GM21619 (cell line): Measurements from ENCODE around the gene ST3GAL3.

ENCODE experiments used
- ATAC-seq: cut with Tn5 transposase; IDR thresholded peaks from one replicate; pipeline ENCODE4 v1.9.1; 2021; ENCODE audit not compliant: unreplicated experiment

ST3GAL3 gene

DNA sequence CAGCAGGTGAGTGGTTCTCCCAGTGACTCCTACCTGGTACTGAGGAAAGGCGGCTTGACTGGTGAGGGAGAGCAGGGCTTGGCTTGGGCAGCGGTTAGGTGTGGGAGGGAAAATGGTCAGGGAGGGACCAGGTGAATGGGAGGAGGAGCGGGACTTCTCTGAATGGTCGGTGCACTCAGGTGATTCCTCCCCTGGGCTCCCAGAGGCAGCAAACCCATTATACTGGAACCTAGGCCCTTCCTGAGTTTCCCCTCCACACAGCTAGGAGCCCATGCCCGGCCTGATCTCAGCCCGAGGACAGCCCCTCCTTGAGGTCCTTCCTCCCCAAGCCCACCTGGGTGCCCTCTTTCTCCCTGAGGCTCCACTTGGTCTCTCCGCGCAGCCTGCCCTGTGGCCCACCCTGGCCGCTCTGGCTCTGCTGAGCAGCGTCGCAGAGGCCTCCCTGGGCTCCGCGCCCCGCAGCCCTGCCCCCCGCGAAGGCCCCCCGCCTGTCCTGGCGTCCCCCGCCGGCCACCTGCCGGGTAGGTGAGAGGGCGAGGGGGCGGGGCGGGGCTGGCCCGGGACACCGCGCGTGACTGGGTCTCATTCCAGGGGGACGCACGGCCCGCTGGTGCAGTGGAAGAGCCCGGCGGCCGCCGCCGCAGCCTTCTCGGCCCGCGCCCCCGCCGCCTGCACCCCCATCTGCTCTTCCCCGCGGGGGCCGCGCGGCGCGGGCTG is 228.5 kb downstream of the ST3GAL3 start:
- no peak for ATAC-seq

GRCh38 chr1:43936431-43937151 is 229.3 kb downstream of the ST3GAL3 start:
- ATAC-seq, result no peak

DNA sequence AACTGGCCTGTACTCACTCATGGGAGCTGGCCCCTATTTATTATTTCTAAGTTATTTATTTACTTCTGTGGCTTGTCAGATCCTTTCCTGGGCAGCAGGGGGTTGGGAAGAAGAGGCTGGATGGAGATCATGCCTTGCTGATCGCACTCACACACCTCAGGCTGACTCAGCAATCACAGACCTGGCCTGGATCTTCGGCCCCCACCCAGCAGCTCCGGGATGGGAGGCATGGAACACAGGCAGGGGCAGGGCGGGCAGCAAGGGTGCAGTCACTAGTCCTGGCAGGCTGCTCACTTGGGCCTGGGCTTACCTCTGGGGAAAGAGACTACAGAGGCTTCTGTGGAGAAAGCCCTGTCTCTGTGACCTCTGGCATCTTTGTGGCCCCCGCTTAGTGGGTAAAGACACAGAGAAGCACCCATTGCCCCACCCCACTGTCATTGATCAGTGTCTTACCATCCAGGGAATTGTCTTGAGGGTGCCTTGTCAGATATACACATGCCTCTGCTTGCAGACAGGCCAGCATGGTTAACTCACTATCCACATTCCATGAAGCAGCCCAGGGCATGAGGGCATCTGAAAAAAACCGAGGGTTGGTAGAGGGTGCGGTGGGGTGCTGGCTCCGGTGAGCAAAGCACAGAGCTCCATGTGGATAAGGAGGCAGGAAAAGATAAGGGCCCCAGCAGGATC is 230.0 kb downstream of the ST3GAL3 start:
- no peak for ATAC-seq

DNA sequence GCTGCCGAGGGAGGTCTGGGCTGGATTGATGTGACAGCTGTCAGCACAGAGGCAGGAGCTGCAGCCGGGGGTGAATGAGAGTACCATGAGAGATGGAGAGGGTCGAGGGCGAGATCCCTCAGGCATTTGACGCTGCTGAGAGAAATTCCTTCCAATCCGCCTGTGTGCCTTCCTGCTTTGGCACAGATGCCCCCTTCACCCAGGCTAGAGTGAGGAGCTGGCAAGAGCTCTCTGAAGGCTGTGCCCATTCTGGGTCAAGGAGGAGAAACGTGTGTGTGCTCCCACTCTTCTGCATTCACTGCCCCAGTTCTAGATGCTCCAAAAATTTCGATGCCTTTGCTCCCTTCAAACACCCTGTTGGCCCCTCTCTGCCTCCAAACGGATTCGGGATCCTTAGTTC is 231.0 kb downstream of the ST3GAL3 start:
- no peak for ATAC-seq

DNA sequence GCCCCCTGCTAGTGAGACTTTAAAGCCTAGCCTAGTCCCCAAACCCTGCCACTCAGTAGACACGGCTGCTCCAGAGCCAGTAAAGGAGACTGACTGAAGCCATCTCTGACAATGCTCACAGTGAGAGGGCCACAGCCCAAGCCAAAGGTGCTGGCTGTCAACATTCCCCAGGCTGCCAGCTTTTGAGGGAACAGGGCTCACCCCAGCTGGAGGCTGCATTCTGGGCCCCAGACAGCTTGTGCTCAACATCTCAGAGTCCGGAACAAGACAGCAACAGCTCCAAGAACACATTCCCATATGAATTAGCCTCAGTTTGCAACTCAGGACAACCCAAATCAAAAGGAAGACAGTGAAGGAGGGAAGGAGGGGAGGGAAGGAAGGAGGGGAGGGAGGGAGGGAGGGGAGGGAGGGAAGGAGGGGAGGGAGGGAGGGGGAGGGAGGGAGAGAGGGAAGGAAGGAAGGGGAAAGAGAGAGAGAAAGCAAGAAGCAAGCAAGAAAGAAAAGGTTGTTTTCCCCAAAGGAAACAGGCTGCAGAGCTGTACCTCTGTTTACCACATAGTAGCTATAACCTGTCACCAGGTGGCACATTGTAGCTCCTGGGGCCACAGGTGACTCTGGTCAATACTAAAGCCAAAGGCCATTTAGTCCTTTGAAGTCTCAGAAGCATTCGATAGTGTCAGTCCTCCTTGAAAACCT is 231.7 kb downstream of the ST3GAL3 start:
- no peak for ATAC-seq

DNA sequence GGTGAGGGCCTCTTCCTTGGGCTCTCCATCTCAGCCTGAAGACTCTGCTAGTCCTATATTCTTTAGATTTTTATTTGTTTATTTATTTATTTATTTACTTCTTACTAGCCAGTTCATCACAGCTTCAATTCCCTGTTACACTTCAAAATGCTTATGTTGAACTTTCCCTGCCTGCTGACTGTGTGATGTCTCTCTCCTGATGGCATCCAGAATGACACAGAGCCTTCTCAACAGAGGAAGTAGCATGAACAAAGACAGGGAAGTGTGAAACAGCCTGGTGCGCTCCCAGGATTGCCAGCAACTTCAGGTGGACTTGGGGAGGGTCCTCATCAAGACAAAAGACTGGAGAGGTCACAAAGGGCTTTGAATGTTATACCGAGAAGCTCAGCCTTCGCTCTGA is 235.1 kb downstream of the ST3GAL3 start:
- ATAC-seq, result no peak

DNA sequence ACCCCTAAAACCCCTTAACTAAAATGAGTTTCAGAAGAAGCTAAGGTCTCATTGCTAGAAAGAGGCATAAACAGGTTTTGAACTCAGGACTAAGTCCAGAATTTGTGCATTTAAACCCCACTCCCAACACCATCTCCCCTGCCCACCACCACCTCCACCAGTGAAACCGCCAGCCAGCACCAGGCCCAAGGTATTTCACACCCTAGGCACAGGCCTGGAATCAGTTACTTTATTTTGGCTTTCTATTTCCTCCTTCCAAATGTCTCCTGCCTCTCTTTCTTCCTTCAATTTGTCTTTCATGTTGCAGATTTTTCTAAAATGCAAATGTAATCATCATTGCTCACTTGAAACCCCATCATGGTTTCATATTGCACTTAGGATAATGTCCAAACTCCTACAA is 237.5 kb downstream of the ST3GAL3 start:
- no peak for ATAC-seq

DNA sequence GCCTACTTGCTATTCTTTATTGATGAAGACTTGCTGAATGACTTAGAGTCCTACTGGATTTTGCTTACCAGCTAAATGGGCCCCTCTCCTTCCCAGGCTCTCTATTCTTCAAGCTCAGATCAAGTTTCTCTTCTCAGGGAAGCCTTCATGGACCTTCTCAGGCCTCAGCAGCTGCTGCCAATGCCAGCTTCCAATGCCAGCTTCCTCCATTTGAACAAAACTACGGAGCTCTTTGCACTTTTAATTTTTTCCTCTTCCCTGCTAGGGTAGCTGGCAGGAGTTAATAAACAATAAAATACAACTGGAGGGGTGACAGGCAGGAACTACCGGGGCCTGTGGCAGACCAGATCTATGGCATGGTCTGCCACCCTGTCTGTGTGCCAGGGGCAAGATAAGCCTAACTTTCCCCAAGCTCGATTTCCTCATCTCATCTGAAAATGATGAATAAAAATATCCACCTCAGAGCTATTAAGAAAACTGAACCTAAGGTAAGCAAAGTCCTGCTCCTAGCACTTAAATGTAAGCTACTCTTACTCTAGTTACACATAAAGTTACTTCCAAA is 238.4 kb downstream of the ST3GAL3 start:
- ATAC-seq, result no peak

GRCh38 chr1:43946236-43947060 is 239.1 kb downstream of the ST3GAL3 start, which contains the start of gene IPO13:
TSS of gene IPO13 (plus strand) at chr1:43946950. CDS start at chr1:43947601, 651 bp downstream.
- peak; percentile 92 for ATAC-seq

GRCh38 chr1:43947061-43947873 is 239.9 kb downstream of the ST3GAL3 start:
- ATAC-seq, result no peak

DNA sequence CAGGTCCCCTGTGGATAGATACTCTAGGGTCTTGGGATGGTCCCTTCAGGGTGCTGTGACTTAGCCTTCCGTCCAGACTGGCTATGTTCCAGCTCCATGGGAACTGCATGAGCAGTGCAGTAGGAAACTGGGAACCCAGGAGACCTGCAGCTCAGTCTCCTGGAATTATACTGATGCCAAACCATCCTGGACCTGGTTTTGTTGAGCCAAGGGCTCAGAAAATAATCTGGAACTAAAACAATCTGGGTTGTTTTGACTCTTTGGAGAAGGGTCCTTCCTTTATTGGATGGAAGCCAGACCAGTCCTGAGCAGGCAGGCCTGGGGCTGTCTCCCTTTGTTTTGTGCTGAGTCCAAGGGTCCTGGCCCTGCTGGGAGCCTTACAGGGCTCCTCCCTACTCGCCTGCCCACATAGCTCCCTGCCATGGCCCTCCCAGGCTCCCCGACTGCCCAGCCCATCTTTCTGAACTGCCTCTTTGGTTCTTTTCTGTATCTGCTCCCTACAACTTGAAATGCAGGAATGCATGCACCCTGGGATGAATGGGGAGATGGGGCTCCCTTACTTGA is 240.6 kb downstream of the ST3GAL3 start:
- no peak for ATAC-seq

GRCh38 chr1:43949678-43950077 is 242.3 kb downstream of the ST3GAL3 start:
- ATAC-seq, result no peak

DNA sequence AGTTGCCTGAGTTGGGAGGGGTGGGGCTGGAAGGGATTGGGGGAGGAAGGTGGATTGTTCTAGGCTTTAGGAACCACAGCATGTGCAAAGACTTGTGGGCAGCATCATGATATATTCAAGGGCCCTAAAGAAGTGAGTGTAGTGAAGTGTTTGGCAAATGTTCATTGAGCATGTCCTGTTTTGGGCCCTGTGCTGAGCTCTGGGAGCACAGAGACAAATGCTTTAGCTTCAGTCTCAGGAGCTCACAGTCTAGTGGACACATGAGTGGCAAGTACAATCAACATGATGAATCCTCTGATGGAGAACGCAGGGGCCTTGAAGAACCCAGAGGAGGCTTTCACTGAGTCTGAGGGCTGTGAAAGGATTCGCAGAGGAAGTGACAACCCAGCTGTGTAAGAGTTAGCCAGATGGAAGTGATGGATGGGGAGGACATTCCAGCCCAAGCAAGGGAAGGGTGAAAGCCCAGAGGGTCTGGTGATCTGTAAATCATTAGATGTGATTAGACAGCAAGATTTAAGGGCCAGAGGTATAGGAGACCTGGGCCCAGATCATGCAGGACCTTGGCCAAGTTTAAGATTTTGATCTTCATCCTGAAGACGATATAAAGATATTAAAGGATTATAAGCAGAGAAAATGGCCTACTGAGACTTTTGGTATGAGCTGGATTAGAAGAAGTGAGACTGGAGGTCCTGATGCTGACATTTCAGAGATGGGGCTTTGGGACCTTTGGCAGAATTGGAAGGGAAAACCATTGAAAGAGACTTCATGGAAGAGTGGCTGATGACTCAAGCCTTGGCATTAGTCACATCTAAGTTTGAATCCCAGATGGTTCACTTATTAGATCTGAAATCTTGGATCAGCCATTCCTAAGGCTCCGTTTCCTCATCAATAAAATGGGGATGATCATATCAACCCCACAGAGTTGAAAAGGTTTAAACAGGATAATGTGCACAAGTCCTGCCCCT is 244.0 kb downstream of the ST3GAL3 start:
- no peak for ATAC-seq

- no peak for ATAC-seq
Observed at GRCh38 chr1:43952731-43953346, 245.5 kb downstream of the ST3GAL3 start.

DNA sequence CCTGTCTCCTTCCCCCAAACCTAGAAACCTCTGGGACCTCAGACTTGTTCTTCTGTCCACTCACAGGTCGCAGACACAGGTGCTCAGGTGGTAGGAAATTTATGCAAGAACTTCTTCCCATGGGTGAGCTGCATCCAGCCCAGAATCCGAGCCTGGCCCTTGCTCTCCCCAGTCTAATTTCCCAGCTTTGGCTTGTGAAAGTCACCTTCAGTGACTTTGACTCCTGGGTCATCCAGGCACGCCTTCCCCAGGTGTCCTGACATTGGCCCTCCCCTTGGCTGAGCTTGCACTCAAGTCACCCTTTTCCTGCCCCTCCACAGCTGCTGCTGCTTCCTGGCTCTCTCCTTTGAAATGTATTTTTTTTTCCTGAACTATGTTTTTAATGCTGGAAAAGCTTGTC is 246.0 kb downstream of the ST3GAL3 start:
- no peak for ATAC-seq

DNA sequence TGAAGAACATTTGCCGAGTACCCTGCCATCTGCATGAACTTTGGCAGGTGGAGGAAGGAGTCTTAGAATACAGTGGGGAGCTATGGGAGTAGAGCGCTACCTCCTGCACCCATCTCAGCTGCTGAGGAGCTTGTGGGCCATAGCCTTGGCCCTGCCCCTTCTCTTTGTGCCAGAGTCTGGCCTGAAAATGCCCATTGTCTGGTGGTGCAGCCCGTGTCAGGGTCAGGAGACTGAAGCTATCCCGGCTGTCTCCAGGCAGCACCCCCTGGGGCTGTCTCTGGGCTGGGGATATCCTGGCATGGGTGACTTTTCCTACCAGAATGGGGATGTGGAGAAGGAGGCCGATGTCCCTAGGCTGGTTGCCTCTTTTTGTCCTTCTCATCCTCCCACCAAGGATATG is 246.7 kb downstream of the ST3GAL3 start:
- no peak for ATAC-seq

- ATAC-seq, result no peak
Observed at GRCh38 chr1:43956234-43956633, 248.9 kb downstream of the ST3GAL3 start.
